ENCODE measurements around the gene UCK1.

Gene UCK1

DNA sequence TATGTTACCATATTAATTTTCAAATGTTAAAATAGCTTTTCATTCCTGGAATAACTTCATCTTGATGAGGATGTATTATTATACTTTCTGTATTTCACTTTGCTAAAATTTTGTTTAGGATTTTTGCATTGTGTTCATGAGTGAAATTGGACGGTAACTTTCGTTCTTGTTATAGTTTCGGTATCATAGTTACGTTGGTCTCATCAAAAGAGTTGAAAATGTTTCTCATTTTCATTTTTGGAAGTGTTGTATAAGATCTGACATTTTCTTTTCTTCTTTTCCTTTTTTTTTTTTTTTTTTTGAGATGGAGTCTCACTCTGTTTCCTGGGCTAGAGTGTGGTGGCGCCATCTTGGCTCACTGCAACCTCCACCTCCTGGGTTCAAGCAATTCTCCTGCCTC, 34.3 kb upstream of the UCK1 start:
- DNase-seq (ENCODE audit: low spot score): no peak
- in situ Hi-C loops (cut with MboI; ENCODE audit: low sequenced_read_pairs, unreplicated experiment): no loop called here
- TF ChIP-seq CTCF (IDR thresholded peaks at IDR 0.05; ENCODE audit: borderline replicate concordance, control extremely low read depth, extremely low read depth, insufficient read depth, missing control alignments): no peak

DNA sequence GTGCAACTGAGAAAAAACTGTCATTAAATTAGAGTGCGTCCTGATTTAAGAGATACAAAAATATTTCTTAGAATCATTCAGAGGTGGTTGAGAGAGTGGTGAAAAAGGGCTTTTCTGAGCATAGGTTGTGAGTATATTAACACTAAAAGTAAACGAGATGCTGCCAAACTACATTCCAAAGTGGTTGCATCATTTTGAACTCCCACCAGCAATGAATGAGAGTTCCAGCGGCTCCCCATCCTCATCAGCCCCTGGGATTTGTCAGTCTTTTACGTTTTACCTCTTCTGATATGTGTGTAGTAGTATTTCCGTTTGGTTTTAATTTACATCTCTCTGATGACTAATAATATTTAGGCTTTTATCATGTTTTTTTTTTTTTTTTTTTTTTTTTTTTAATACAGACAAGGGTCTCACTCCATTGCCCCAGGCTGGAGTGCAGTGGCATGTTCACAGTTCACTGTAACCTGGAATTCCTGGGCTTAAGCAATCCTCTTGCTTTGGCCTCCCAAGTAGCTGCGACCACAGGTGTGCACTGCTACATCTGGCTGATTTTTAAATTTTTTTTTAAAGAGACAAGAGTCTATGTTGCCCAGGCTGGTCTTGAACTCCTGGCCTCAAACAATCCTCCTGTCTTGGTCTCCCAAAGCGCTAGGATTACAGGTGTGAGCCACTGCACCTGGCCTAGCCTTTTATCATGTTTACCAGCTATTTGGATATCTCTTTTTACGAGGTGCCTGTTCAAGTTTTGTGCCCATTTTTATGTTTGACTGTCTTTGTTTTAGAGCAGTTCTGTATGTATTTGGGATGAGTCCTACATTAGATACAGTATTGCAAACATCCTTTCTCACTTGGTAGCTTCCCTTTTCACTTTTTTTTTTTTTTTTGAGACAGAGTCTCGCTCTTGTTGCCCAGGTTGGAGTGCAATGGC, 31.2 kb upstream of the UCK1 start:
- TF ChIP-seq CTCF (IDR thresholded peaks at IDR 0.05; ENCODE audit: borderline replicate concordance, control extremely low read depth, extremely low read depth, insufficient read depth, missing control alignments): no peak
- DNase-seq (ENCODE audit: low spot score): no peak
- in situ Hi-C loops (cut with MboI; ENCODE audit: low sequenced_read_pairs, unreplicated experiment): no loop called here

DNA sequence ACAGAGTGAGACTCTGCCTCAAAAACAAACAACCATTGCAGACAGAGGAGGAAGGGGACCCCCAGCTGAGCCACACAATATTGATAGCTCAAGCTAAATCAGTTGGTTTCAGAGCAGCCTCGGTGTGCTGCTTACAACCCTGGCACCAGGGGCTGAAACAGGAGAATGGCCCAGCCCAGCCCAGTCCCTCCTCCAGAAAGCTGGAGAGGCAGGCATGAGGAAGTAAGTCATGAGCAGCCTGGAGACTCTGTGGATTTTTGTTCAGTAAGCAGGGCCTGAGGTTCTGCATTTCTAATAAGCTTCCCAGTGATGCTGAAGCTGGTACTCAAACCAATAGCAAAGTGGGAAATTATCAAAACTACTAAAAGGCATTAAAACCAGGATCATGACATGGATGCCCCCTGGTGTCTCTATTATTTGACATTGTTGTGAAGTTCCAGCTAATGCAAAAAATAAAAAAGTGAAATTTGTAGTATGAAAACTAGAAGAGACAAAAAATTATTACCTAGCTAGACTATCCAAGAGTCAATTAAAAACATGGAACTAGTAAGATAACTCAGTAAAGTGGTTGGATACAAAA, 28.4 kb upstream of the UCK1 start:
- DNase-seq (ENCODE audit: low spot score): no peak
- in situ Hi-C loops (cut with MboI; ENCODE audit: low sequenced_read_pairs, unreplicated experiment): no loop called here
- no peak for TF ChIP-seq CTCF (IDR thresholded peaks at IDR 0.05; ENCODE audit: borderline replicate concordance, control extremely low read depth, extremely low read depth, insufficient read depth, missing control alignments)

DNA sequence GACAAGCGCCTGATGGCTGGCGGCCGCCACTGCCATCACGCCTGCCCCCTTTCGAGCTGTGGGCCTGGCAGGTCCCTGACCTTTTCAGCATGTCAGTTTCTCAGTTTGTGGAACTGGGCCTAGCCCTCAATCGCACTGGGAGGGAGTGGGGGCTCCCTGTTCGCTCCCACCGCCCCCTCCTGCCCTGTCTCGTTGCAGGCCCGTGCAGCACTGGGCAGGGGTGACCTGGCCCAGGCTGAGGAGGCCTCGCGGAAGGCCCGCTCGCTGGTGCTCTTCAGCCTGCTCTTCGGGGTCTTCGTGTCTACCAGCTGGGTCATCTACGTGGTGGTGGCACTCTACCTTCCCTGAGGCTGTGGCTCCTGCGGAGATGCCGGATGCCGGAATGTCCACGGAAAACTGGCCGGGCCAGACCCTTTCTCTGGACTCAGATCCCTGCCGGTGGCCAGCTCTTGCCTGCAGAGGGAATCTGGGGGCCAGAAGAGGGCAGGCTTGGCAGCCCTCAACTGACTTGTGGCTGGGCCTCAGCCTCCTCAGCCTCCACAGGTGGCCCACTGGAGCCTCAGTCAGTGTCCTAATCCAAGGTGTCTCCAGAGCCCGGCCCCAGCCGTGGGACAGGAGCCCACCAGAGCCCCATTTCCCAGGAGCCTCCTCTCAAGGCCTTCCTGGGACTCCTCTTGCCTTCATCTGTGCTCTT, 26.9 kb upstream of the UCK1 start:
- TF ChIP-seq CTCF (IDR thresholded peaks at IDR 0.05; ENCODE audit: borderline replicate concordance, control extremely low read depth, extremely low read depth, insufficient read depth, missing control alignments): no peak
- in situ Hi-C loops (cut with MboI; ENCODE audit: low sequenced_read_pairs, unreplicated experiment): no loop called here
- no peak for DNase-seq (ENCODE audit: low spot score)

DNA sequence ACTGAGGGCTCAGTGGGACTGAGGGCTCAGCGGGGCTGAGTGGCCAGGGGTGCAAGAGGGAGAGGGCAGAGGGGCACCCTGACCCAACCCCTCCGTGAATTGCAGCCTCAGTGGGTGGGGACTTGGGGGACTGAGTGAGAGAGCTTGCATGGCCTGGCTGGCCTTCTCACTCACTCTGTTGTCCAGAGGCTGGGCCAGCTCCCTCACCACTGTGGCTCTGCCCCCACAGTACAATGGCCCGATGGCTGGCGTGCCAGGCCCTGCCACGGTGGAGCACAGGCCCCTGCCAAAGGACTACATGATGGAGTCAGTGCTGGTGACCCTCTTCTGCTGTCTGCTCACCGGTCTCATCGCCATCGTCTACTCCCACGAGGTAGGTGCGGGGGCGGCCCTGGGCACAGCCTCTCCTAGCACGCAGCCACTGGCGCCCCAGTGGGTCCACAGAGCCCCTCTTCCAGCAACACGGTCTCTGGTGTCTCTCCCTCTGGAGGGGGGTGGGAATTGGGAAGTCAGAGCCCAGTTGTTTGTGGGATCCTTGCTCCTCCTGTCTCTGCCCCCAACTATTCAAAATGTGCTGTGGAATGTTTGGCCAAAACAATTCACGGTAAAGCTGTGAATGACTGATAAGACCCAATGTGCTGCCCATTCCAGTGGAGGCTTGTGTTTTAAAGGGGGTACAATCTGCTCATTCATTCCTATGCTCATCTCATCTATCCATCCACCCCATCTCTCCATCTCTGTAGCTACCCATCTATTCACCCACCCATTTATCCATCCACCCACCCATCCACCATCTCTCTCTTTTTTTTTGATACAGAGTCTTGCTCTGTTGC, 25.0 kb upstream of the UCK1 start:
- no peak for DNase-seq (ENCODE audit: low spot score)
- in situ Hi-C loops (cut with MboI; ENCODE audit: low sequenced_read_pairs, unreplicated experiment): no loop called here
- TF ChIP-seq CTCF (IDR thresholded peaks at IDR 0.05; ENCODE audit: borderline replicate concordance, control extremely low read depth, extremely low read depth, insufficient read depth, missing control alignments): no peak

DNA sequence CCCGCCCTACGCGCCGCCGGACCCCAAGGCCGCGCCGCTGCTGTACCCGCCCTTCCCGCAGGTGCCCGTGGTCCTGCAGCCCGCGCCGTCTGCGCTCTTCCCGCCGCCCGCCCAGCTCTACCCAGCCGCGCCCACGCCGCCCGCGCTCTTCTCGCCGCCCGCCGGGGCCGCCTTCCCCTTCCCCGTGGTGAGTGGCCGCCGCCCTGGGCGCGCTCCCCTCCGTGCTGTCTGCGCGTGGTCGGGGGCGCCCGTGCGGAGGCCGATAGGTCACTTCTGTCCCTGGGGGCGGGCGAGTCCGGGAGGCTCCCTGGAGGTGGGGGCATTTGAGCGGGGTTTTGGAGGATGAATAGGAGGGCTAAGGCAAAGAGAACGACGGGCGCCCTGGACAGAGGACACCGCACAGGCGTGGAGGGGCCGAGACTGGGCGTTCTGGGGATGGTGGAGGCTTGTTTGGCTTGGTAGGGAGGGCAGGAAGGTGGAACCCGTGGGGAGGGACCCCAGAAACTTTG, 23.8 kb upstream of the UCK1 start:
- no peak for DNase-seq (ENCODE audit: low spot score)
- no peak for TF ChIP-seq CTCF (IDR thresholded peaks at IDR 0.05; ENCODE audit: borderline replicate concordance, control extremely low read depth, extremely low read depth, insufficient read depth, missing control alignments)
- in situ Hi-C loops (cut with MboI; ENCODE audit: low sequenced_read_pairs, unreplicated experiment): no loop called here
